ENCODE results near the gene PTMS. TPM values are rescaled to one million over a fixed set of nuclear protein-coding genes. Genes with fewer than 3 reads are reported as not detected.

The PTMS gene
- total RNA-seq, 4 donors from 2014 or later = 91.6 to 131 (median 114) TPM

- no peak overlapping the region for H3K4me3 ChIP-seq (ENCODE audit: low read depth, poor library complexity, severe bottlenecking)
- intact Hi-C loops (cut with DNase I; ENCODE audit: low total_unique reads) = no loop called here
- WGBS, 2 donors = 89 to 91% methylated on average over 6 of the region's 6 CpGs
- TF ChIP-seq CTCF (IDR thresholded peaks at IDR 0.05) = no peak
- no peak for DNase-seq (ENCODE audit: low spot score in 2 of 2)
Measured at GRCh38 chr12:6780573-6780972, 14.4 kb downstream of the PTMS start.

GRCh38 chr12:6782119-6782518 lies 16.0 kb downstream of the PTMS start:
- H3K4me3 ChIP-seq (ENCODE audit: low read depth, poor library complexity, severe bottlenecking) = no peak overlapping the region
- TF ChIP-seq POLR2A (IDR thresholded peaks at IDR 0.05) (no peak), CTCF (IDR thresholded peaks at IDR 0.05) (no peak)
- intact Hi-C loops (cut with DNase I; ENCODE audit: low total_unique reads) = no loop called here
- DNase-seq (ENCODE audit: low spot score in 2 of 2) = no peak
- WGBS, 2 donors = 75 to 82% methylated on average over 6 of the region's 6 CpGs

GRCh38 chr12:6782850-6783566 lies 16.8 kb downstream of the PTMS start:
- WGBS, 2 donors = 78 to 79% methylated on average over 10 of the region's 10 CpGs
- intact Hi-C loops (cut with DNase I; ENCODE audit: low total_unique reads) = no loop called here

GRCh38 chr12:6783828-6784227 lies 17.7 kb downstream of the PTMS start:
- WGBS, 2 donors = 92 to 95% methylated on average over 9 of the region's 9 CpGs
- no peak overlapping the region for H3K4me3 ChIP-seq (ENCODE audit: low read depth, poor library complexity, severe bottlenecking)
- TF ChIP-seq CTCF (IDR thresholded peaks at IDR 0.05) = no peak
- TF ChIP-seq POLR2A (IDR thresholded peaks at IDR 0.05) = no peak
- DNase-seq (ENCODE audit: low spot score in 2 of 2) = no peak
- intact Hi-C loops (cut with DNase I; ENCODE audit: low total_unique reads) = no loop called here

More at GRCh38 chr12:6782850-6783566, 16.8 kb downstream of the PTMS start:
- no peak for DNase-seq (ENCODE audit: low spot score in 2 of 2)
- H3K4me3 ChIP-seq (ENCODE audit: low read depth, poor library complexity, severe bottlenecking) = no peak overlapping the region
- TF ChIP-seq POLR2A (IDR thresholded peaks at IDR 0.05) (no peak), CTCF (IDR thresholded peaks at IDR 0.05) (no peak)

GRCh38 chr12:6784296-6784695 lies 18.1 kb downstream of the PTMS start:
- intact Hi-C loops (cut with DNase I; ENCODE audit: low total_unique reads) = no loop called here
- 73 to 80% methylated on average over 5 of the region's 5 CpGs for WGBS, 2 donors
- no peak for TF ChIP-seq CTCF (IDR thresholded peaks at IDR 0.05)
- no peak for TF ChIP-seq POLR2A (IDR thresholded peaks at IDR 0.05)
- H3K4me3 ChIP-seq (ENCODE audit: low read depth, poor library complexity, severe bottlenecking) = no peak overlapping the region
- no peak for DNase-seq (ENCODE audit: low spot score in 2 of 2)

- intact Hi-C loops (cut with DNase I; ENCODE audit: low total_unique reads) = no loop called here
- no peak for DNase-seq (ENCODE audit: low spot score in 2 of 2)
- no peak overlapping the region for H3K4me3 ChIP-seq (ENCODE audit: low read depth, poor library complexity, severe bottlenecking)
- no peak for TF ChIP-seq POLR2A (IDR thresholded peaks at IDR 0.05)
- TF ChIP-seq CTCF (IDR thresholded peaks at IDR 0.05) = no peak
- WGBS, 2 donors = 73 to 79% methylated on average over 5 of the region's 5 CpGs
Measured at GRCh38 chr12:6784761-6785160, 18.6 kb downstream of the PTMS start.
